GM21786 (cell line): Measurements from ENCODE around the gene ATE1.

Source experiments
- ATAC-seq: cut with Tn5 transposase; IDR thresholded peaks from one replicate; pipeline ENCODE4 v1.9.1; 2021; ENCODE audit not compliant: unreplicated experiment

The ATE1 gene

GRCh38 chr10:121879476-121879875 lies 48.4 kb downstream of the ATE1 start:
- no peak for ATAC-seq

- ATAC-seq = no peak
Observed at GRCh38 chr10:121873236-121873635, 54.6 kb downstream of the ATE1 start.

DNA sequence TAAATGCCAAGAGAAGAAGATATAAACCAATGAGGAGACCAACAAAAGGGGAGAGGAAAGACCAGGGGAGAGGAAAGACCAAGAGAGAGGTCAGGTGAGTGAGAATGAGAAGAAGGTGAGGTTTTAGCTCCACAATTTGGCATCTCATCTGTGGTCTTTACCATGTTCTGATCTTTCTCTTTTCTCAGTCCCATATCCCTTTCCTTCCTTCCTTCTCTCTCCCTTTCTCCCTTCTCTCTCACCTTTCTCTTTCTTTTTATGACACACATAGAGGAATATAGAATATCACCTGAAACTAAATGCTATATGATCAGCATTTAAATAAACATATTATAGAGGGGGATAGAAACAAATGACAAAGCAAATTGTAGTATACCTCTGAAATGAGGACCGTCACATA lies 57.4 kb downstream of the ATE1 start:
- ATAC-seq = no peak

GRCh38 chr10:121865554-121865953 lies 62.3 kb downstream of the ATE1 start:
- ATAC-seq = no peak

DNA sequence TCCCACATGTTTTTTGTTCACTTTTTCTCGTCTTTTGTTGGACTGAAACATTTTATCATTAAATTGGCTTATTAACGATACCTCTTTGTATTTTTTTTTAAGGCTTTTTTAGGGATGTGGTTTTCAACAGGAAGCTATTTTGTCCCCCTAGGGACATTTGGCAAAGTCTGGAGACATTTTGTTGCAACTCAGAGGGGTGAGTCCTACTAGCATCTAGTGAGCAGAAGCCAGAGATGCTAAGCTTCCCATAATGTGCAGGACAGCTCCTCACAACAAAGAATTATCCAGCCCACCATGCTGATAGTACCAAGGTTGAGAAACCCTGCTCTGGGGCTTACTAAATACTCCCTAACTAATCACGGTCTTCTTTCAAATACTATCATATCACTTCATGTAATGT lies 63.2 kb downstream of the ATE1 start:
- ATAC-seq = no peak

DNA sequence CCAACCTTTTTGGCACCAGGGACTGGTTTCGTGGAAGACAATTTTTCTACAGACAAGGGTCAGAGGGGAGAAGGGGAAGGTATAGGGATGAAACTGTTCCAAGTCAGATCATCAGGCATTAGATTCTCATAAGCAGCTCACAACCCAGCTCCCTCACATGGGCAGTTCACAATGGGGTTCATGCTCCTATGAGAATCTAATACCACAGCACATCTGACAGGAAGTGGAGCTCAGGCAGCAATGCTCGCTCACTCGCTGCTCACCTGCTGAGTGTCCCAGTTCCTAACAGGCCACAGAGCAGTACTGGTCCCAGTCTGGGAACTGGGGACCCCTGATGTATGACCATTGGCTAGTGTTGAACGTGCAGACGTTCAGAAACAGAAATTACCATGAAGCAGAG lies 63.7 kb downstream of the ATE1 start:
- no peak for ATAC-seq

DNA sequence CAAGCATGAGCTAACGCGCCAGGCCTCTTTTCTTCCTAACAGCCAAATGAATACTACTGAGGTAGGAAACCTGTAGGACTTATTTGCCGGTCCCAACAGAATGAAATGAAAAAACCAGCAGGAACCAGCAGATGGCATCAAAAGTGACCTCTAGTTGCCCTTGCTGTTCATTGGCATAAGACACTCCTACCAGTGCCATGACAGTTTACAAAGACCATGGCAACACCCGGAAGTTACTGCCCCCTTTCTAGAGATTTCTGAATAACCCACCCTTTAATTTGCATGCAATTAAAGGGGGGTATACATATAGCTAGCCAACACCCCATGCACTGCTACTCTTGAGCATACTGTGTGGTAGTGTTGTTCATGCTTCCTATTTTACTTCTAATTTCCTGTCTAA lies 65.2 kb downstream of the ATE1 start:
- no peak for ATAC-seq

- no peak for ATAC-seq
Observed at GRCh38 chr10:121862042-121862441, 65.8 kb downstream of the ATE1 start.

GRCh38 chr10:121860810-121861209 lies 67.0 kb downstream of the ATE1 start:
- ATAC-seq = no peak

GRCh38 chr10:121854809-121855445 lies 72.9 kb downstream of the ATE1 start:
- no peak for ATAC-seq

DNA sequence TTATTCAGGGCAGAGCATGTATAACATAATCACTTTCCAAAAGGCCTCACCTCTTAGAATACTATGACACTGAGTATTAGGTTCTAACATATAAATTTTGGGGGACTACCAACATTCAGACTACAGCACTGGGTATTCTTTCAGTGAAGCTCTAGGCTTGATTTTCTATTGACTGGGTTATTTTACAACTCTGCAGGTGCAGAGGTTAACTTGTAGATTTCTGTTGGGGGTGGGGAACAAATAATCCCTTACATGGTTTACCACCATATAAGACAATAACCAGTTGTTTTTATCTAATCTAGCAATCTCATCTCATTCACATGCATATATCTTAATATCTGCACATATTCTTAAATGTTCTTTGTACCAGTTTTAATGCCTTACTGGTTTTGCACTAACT lies 73.9 kb downstream of the ATE1 start:
- no peak for ATAC-seq

GRCh38 chr10:121851786-121852185 lies 76.0 kb downstream of the ATE1 start:
- no peak for ATAC-seq

DNA sequence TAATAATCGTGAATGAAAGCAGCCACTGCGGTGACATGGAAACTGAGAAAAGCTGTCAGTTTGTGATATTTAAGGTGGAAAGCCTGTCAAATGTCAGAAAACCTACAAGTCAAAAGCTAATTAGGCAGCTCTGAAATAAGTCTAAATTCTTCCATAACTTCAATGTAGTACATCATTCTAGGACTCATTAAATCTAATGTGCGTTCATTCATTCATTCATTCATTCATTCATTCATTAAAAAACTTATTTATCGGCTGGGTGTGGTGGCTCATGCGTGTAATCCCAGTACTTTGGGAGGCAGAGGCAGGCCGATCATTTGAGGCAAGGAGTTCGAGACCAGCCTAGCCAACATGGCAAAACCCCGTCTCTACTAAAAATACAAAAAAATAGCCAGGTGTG lies 79.7 kb downstream of the ATE1 start:
- ATAC-seq = no peak

- ATAC-seq = no peak
Observed at GRCh38 chr10:121846555-121846954, 81.3 kb downstream of the ATE1 start.

DNA sequence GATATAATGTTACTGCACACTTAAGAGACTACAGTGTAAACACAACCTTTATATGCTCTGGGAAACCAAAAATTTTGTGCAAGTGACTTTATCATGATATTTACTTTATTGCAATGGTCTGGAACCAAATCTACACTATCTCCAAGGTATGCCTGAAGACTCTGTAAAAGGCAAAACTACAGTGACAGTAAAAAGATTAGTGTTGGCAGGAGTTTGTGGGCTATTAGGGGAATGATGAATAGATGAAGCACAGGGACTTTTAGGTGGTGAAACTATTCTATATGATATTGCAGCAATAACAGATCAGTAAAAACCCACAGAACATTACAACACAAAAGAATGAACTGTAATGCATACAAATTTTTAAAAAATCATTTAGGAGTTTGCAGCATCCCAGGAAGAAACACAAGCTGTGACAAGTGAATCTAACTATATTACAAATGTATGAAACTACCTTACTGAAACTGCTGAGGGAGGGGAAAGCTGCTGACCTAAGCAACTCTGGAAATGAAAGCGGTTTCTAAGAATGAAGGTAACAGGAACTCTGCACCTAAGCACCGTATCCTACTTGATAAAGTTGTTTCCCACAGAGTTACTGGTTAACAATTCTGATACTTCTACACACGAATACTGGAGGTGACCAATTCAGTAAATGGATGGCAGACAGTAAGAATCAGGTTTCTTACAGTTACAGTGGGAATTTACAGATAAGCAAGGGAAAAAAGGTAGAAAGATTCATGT lies 82.6 kb downstream of the ATE1 start:
- no peak for ATAC-seq

GRCh38 chr10:121844537-121844936 lies 83.3 kb downstream of the ATE1 start:
- ATAC-seq = no peak

- ATAC-seq = no peak
Observed at GRCh38 chr10:121843379-121843778, 84.5 kb downstream of the ATE1 start.

GRCh38 chr10:121841862-121842261 lies 86.0 kb downstream of the ATE1 start:
- ATAC-seq = no peak

GRCh38 chr10:121838931-121839330 lies 88.9 kb downstream of the ATE1 start:
- no peak for ATAC-seq

DNA sequence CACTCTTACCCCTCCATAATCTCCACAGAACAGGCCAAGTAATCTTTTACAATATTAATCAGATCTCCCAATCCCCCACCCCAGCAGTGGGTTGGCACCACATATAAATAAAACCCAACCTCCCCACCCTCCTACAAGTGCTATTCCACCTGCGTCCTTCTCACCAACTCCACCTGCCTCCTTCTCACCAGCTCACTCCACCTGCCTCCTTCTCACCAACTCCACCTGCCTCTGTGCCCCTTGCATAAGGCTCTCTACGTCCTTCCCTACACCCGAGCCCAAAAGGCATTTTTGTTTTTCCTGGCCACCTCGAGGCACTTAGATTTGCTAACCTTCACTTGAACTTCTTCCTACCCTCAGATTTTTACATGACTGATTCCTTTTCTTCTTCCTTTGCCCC lies 89.7 kb downstream of the ATE1 start:
- no peak for ATAC-seq

- no peak for ATAC-seq
Observed at GRCh38 chr10:121836171-121836570, 91.7 kb downstream of the ATE1 start.

DNA sequence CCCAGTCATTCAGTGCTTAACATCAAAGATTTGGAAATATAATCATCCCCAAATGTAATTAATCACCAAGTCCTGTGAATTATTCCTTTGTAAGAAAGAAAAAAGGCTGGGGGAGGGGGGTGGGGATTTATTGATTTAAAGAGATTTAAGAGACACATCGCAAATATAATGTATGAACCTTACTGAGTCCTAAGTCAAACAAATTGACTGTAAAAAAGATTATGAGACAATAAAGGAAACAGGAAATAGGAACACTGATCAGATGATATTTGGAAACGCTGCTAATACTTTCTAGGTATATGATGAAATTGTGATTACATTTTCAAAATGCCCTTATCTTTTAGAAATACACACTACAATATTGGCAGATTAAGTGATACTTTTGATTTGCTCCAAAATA lies 92.5 kb downstream of the ATE1 start:
- ATAC-seq = no peak

DNA sequence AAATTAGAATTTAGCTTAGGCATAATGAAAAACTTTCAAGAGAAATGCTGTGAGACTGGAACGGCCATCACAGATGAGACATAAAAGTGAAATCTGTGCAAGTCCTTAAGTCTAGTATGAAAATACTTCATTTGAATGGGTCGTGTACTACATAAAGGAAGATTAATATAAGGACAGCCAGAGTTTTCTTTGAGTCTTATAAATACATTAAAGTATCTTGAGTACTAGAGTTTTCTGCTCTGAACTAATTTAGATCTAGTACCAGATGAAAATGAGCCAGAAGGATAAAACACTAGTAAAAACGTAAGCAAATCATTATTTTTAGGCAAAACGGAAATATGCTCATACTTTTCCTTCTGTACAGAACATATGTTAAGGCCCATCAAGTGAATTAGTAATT lies 93.1 kb downstream of the ATE1 start:
- ATAC-seq = no peak
